HG03139 (cell line): ENCODE results near the gene WDR11.

Experiments used
- ATAC-seq: cut with Tn5 transposase; IDR thresholded peaks from one replicate; pipeline ENCODE4 v1.9.1; 2021; ENCODE audit not compliant: unreplicated experiment

WDR11 gene

GRCh38 chr10:120945182-120945581 is 94.0 kb downstream of the WDR11 start:
- no peak for ATAC-seq

- ATAC-seq = no peak
Measured at GRCh38 chr10:120945801-120946302, 94.7 kb downstream of the WDR11 start.

GRCh38 chr10:120946497-120946896 is 95.3 kb downstream of the WDR11 start:
- no peak for ATAC-seq

- peak; percentile 89 for ATAC-seq
Measured at GRCh38 chr10:120948889-120949608, 97.9 kb downstream of the WDR11 start.

GRCh38 chr10:120949609-120950031 is 98.5 kb downstream of the WDR11 start:
- ATAC-seq = no peak

GRCh38 chr10:120950051-120950561 is 98.9 kb downstream of the WDR11 start:
- no peak for ATAC-seq

GRCh38 chr10:120951288-120951687 is 100.1 kb downstream of the WDR11 start:
- ATAC-seq = no peak

- no peak for ATAC-seq
Measured at GRCh38 chr10:120953897-120954296, 102.7 kb downstream of the WDR11 start.
